Hindlimb muscle (tissue), 1 donor: ENCODE data around the gene B9D1. TPM values are rescaled to one million over a fixed set of nuclear protein-coding genes. Genes with fewer than 3 reads are reported as not detected.

Source experiments
- DNase-seq: peaks from one replicate; pipeline ENCODE4 v3.0.0-alpha.2; 2013
- polyA plus RNA-seq: library from polyadenylated mRNA; unstranded; fragments of 120-200 nt; gene quantifications from one replicate; pipeline ENCODE4 v1.2.1, GENCODE V29; 2013; ENCODE audit not compliant: insufficient read length

Gene B9D1
- polyA plus RNA-seq, 1 donor: 6.1 TPM

DNA sequence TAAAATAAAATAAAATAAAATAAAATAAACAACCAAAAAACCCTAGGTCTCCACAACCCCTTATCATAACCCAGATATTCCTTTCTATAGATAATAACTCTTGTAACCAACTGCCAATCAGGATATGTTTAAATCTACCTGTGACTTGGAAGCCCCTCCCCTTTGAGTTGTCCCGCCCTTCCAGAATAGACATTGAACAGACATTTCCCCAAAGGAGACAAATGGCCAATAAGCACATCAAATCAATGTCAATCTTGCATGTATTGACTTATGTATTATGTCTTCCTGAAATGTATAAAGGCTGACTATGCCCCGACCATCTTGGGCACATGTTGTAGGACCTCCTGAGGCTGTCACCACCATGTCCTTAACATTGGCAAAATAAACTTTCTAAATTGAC is 14.3 kb upstream of the B9D1 start:
- DNase-seq: no peak

DNA sequence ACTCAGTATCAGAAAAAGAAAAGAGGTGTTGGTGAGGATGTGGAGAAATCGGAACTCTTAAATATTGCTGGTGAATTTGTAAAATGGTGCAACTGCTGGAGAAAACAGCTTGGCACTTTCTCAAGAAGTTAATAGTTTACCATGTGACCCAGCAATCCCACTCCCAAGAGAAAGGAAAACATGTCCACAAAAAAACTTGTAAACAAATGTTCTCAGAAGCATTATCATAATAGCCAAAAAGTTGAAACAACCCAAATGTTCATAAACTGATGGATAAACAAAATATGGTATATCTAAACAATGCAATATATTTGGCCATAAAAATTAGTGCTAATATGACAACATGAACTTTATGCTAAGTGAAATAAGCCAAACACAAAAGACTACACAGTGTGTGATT is 13.2 kb upstream of the B9D1 start:
- no peak for DNase-seq

DNA sequence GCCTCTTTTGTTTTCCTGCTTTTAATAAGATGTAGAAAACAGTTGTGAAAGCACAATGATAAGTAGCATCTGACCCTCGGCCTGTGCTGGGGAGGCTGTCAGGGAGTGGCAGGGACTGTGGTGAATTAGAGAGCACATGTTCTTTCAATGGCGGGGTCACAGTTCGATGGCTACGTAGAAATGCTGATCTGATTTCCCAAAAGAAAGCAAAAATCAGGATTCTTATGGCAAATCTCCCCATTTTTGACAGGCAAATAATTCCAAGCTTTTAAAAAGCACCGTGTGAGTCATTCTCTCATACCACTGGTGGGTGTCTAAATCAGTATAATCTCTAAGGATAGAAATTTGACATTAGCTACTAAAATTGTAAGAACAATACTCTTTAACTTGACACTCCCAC is 11.6 kb upstream of the B9D1 start:
- no peak for DNase-seq

DNA sequence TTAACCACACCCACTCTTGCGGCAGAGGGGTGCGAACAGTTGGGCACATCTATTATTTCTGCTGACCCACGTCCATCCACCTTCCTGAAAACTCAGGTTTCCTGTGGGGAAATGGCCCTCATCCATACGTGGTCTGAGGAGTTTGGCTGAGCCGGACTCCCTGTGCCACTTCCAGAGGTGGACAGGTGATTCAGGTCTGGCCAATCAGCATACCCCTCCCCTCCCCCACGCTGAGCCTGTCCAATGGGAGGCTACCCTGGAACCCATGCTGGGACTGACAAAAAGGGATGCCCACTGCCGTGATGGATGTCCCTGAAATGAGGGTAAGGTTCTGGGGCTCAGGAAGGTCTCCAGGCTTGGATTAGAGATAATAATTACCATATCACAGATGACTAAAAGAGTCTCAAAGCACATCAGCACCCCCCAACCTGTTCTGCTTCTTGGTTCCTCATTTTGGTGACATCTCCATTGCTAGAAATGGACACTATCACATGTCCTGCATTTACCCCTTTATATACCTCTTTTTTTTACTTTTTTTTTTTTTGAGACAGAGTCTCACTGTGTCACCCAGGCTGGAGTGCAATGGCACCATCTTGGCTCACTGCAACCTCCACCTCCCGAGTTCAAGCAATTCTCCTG is 10.5 kb upstream of the B9D1 start:
- DNase-seq: no peak

DNA sequence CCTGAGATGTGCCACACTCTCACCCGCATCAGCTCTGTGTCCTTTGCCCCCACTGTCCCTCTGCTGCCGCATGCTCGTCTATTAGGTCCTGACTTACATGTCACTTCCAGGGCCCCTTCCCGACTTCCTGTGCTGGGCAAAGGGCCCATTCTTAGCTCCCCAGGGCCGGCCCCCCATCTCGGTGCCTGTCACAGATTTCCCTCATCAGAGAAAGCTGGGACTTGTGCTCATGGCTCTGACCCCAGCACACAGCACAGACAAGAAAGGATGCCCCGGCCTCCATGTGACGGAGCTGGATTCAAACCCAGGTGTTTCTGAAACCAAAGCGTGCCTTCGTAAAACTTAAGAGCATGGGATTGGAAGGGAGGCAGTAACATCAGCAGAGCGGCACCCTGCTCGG is 9.9 kb upstream of the B9D1 start:
- DNase-seq: no peak

DNA sequence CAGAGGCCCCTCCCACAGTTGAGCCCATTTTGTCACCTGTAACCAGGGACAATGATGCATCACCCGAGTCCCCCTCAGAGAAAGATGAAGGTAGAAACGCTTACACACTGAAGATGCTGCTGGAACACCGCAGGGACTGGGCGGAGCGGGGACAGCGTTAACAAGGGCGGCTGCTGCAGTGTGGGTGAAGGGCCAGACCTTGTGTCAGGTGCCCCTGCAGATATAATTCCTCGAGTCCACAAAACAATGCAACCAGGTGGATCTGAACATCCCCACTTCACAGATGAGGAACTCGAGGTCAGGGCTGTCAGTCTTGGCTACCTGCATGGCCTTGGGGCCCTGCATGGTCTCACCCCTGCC is 9.5 kb upstream of the B9D1 start:
- DNase-seq: no peak

DNA sequence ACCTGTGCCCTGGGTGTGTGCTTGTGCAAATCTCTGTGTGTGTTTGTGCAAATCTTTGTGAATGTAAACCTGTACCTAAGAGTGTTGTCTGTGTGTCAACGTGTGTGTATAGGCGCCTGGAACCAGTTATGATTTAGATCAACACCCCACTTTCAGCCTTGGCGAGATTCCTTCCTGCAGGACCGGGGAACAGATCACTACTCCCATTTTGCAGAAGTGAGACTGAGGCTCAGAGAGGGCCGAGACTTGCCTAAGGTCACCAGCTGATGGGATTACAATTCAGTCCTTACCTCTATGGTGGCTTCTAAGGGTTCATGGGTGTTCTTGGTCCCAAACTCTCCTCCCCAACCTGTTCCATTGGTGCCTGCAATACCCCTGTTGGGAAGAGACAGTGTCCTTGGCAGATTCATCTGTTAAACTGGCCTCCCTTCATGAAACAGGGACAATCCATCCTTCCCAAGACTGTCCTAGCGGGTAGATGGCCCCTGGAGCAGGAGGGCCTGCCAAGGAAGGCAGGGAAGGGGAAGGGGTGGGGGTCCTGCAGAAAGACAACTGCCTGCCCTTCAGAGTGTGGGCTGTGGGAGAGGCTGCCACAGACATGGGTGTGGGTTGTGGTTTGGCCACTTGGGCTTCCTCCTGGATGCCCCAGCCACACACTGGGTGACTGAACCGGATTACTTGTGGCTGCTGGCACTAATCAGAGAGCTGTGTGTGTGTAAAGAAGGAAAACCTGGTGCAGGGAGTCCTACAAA is 8.9 kb upstream of the B9D1 start:
- DNase-seq: no peak

DNA sequence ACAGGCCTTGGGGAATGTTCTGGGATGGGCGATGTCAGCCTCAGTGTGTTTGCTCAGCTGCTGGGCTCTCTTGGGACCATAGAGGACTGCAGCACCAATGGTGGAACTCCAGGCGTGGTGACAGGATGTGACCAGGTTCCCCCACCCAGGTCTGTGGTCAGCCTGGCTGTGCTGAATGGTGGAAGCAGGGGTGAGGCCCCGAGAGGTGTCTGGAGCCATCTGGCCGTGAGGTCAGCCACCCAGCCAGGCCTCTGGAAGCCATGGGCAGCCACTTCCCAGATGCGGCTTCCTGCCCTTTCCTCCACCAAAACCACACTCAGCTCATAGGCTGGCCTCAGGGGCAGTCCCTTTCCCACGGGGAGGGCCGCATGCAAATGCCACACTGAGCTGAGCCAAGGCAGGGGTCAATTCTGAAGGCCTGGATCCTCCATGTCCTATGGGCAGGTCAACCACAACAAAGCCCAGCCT is 8.0 kb upstream of the B9D1 start:
- DNase-seq: no peak

DNA sequence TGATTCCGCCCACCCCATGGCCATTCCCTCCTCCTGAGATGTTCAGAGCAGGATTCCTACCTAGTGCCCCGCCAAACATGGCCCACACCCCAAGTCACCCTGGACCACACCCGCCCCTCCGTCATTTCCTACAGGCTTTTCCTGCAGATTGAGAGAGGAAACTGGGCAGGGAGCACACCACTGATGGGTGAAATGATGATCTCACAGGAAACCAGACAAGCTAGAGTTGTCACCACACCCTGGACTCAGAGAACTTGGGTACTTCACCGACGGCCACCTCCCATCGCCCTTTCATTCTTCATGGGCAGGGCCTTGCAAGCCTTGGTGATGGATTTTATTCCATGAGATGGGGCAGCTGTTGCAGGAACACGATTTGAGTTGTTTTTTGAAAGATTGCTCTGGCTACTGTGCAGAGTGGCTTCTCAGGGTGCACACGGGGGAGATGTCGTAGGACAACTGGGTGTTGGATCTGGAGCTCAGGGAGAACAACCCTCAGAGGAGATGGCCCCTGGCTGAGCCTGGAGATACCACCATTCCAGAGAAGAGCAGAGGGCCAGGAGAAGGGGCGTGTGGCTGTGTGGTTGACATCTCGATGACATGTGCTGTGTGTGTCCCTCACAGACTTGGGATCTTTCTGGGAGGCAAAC is 7.4 kb upstream of the B9D1 start:
- no peak for DNase-seq

DNA sequence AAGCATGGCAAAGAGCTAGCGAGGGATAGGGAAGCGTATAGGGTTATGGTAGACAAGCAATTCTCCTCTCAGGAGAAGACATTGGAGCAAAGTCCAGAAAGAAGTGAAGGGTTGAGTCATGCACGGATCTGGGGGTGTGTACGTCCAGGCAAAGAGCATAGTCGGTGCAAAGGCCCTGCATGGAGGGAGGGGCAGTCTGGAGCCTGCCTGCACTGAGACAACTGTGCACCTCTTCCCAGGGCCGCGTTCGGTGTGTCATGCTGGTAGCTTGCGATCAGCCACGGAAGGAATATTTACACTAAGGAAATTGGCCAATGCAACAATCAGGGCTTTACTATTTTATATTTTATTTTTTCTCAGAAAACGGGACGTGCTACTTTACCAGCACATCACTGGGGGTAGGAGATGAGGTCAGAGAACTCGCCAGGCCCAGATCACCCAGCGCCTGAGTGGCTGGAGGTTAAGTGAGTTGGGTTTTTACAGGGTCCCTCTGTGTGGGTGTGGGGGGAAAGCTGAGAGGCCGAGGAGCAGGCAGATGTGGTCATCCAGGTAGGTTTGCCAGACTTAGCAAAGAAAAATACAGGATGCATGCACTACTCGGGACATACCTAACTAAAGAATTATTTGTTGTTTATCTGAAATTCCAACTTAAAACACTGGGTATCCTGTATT is 6.7 kb upstream of the B9D1 start:
- DNase-seq: no peak

DNA sequence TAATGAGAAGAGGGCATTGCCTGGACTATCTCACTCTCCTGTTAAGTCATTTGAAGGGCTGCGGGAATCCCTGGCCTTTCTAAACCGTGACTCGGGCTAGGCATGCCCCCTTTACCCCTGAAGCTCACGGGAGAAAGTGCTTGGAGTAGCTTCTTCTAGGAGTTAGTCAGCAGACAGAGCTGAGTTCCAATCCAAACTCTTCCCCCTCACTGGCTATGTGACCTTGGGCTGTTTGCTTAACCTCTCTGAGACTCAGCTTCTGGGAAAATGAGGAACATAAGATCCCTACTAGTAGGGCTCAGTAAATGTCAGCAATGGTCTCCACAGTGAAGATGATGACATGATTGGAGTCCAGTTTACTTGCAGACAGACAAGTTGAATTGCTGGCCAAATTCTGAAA is 5.7 kb upstream of the B9D1 start:
- DNase-seq: no peak

DNA sequence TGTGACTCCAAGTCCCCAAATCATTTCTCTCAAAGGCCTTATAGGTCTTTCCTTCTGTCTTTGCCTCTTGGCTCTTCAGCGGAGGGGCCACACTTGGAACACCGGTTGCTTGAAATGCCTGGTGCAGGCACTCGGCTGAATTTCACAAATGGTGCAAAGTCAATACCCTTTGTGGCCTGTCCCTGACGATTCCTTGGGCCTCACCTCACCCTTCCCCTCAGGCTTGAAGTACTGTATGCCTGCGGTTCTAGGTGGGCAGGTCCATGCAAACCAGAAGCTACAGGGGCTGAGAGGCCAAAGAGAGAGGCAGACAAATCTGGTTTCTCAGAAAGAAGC is 4.1 kb upstream of the B9D1 start:
- DNase-seq: no peak

DNA sequence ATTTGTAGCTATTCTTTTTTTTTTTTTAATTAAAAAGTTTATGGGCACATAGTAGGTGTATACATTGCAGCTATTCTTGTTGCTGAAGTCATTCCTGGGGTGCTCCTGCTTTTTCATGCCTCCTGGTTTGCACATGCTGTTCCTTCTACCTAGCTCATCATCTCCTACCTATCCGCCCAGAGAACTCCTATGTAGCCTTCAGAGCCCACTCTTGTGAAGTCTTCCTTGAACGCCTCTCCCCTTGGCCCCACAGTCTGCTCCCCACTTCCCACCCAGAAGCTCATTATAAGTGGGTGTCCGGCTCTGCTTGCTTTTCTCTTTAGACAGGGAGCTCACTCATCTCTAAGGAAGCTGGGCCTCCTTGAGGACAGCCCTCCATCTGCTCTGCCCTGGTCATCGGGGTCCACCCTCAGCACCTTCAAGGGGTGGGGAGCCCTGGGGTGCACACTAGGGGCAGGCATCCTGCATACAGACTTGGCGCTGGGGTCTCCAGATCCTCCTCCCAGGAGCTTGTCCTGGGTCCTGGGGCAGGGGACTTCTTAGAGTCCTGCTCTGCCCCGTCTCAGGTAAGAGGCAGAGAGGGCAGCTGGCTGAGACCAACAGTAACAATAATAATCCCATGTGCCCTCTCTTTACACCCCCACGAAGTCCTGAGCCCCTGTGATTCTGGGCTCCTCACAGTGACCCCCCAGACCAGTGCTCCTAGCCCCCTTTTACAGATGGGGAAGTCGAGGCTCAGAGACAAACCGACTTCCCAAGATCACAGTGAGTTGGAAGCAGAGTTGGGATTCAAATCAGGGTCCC is 3.5 kb upstream of the B9D1 start:
- DNase-seq: no peak

DNA sequence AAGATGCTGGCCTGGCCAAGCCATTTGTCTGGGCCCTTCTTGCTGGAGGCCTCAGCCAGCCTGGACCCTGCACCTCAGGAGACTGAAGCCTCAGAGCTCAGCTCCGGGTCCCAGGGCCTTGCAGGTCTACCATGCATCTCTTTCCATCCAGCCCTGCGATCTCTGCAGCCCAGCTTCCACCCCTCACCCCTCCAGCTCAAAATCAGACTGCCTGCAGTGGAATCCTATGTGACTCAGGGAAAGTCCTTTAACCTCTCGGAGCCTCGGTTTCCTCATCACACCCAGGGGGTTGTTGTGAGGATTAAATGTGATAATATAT is 2.9 kb upstream of the B9D1 start:
- DNase-seq: no peak

DNA sequence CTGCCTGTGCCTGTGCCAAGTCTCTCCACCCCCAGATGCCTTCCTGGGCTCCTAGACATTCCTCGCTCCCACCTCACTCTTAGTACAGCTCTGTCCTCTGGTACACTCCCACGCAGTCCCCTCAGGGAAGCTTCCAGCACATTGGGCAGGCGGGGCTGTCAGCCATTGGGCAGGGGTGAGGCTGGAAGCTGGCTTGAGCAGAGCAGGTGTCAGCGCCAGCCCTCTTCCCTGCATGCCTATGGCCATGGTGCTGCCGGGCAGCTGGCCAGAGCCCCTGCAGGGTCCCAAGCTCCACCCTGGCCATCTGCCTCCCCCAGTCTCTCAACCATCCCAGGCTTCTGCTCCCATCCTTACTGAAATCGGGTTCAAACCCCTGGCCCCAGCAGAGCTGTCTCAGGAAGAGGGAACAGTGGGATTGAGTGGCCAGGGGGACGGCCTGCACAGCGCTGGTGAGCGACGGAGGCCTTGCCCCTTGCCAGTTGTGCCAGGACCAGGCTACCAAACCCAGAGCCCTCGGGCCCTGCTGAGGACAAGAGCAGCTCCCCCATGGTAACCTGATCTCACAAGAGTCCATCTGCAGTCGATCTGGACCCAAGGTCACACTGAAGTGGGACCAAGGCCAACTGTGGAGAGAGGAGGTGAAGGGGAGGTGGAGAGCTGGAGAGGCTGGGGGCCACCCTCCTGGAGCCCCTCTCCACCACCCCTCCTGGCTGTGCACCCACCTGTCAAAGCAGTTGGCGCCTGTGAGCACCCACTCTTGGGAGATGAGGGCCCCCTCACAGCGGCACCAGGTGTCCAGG is 2.4 kb upstream of the B9D1 start:
- DNase-seq: no peak

DNA sequence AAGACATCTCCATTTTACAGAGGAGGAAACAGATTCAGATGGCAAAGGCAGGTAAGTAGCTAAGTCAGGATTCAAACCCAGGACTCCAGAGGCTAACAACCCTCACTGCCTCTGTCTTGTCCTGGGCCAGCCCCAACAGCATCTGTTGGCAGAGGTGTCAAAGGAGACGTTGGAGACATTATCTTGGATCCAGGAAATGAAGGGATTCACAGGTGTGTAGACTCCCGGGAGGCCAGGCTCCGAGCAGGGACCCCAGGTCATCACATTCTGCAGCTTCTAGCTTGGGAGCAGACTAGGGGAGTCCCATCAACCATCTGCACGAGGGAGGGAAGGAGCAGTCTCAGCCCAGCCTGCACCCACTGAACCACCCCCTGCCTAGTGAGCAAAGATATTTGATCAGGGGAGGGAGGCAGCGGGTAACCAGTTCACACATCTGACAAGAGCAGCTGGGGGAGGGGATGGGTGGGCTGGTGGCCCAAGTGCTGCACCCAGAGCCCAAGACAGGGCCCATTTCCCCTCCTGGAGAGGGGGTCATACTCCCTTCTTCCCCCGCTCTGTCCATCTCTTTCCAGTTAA is 1.0 kb upstream of the B9D1 start:
- DNase-seq: no peak

DNA sequence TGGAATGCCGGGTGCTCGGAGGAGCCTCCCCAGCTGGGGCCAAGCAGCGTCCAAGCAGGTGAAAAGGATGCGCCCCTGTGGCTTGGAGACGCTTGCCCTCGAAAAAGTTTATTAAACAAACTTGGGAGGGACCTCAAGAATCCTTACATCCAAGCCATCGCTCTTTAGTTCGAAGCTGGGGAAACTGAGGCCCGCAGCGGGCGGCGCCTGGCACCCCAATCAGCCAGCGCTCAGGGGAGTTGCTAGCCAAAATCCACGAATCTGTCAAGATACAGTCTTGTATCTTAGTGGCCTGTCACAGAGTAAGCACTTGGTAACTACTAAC is 553 bp upstream of the B9D1 start:
- DNase-seq: no peak

DNA sequence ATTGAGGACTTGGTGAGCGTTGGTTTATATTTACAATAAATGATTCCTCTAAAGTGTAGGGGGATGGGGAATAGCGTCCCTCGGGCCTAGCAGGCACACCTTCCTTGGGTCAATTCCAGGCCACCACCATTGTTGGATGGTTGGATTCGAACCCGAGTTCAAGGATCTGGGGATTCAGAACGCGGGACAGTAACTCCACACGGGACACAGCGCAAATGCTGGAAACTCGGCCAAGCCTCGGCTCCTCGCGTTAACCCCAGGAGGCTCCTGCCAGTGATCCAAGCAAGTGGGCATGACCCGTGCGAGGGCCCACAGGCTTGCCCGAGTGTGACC is 613 bp downstream of the B9D1 start:
- DNase-seq: no peak

DNA sequence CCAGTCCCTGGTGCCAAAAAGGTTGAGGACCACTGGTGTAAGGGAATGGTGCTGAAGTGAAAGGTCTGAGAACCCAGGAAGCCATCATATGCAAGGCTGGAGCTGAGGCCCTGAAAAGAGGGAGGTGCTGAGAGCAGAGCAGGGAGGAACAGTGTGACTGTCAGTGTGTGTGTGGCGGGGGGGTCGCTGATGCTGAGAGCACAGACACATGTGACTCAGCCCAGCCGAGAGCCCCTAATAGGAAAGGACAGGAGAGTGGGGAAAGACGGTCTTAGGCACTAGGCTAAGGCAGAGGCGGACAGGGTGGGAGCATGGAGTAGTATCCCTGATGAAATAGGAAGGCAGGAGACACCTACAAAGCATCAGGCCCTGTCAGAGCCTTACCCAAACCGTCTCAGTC is 1.2 kb downstream of the B9D1 start:
- DNase-seq: no peak

DNA sequence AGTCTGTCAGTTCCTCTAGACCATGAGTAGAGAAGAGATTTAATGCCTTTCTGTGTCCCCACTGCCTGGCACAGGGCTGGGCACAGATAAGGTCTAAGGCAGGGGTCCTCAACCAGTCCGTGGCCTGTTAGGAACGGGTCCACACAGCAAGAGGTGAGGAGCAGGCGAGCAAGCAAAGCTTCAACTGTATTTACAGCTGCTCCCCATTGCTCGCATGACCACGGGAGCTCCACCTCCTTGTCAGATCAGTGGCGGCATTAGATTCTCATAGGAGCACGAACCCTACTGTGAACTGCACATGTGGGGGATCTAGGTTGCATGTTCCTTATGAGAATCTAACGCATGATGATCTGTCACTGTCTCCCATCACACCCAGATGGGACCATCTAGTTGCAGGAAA is 1.8 kb downstream of the B9D1 start:
- DNase-seq: no peak

DNA sequence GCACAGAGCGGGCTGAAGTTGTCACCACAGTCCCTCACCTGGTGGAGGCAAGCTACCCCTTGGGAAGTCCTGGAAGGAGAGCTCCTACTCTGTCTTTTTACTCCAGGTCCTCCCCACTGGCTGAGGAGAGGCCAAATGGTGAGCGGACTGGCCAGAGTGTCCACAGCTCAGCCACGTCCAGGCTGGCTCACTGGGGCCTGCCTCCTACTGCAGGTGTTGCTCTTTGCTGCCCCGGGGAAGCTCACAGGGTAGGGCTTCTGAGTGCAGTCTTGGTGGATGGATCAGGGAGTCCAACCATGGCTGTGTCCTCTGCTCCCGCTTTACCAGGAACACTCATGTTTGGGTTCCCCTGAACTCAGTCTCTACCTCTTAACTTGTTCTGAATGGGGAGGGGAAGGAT is 2.7 kb downstream of the B9D1 start:
- no peak for DNase-seq

DNA sequence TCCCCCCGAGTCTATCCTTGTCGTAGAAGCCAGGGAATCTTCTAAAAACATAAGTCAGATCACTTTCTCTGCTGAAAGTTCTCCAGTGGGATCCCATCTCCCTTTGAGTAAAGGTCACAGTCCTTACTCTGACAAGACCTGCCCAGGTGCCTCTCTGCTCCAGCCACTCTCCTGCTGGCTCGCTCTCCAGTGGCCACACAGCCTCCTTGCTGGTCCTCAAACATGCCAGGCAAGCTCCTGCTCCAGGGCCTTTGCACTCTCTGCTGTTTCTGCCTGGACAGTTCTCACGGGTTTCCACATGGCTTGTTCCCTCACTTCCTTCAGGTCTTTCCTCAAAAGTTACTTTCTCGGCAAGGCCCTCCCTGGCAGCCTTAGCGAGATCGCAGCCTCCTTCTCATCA is 3.4 kb downstream of the B9D1 start:
- no peak for DNase-seq
